Measurements from ENCODE around the gene ATP8A2.

DNA sequence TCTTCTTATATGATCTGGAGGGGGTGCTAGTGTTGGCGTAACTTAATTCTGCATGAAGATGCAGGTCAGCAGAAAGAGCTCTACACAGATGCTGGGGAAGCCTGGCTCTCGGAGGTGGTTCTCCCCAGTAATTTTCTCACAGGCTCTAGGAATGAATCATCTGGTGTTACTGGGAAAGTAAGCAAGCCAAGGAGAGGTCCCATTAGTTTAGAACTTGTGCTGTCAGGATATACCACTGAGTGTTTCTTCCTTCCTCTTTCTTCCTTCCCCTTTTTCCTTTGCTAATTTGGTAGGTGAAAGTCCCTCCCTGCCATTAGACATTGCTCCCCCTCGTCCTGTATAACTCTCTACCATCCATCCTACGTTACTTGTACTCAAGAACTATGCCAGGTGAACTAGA lies 68.3 kb downstream of the ATP8A2 start:
- TF ChIP-seq, protein P1, sequence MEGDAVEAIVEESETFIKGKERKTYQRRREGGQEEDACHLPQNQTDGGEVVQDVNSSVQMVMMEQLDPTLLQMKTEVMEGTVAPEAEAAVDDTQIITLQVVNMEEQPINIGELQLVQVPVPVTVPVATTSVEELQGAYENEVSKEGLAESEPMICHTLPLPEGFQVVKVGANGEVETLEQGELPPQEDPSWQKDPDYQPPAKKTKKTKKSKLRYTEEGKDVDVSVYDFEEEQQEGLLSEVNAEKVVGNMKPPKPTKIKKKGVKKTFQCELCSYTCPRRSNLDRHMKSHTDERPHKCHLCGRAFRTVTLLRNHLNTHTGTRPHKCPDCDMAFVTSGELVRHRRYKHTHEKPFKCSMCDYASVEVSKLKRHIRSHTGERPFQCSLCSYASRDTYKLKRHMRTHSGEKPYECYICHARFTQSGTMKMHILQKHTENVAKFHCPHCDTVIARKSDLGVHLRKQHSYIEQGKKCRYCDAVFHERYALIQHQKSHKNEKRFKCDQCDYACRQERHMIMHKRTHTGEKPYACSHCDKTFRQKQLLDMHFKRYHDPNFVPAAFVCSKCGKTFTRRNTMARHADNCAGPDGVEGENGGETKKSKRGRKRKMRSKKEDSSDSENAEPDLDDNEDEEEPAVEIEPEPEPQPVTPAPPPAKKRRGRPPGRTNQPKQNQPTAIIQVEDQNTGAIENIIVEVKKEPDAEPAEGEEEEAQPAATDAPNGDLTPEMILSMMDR (IDR thresholded peaks at IDR 0.05): no peak
- no peak for TF ChIP-seq POLR2A (IDR thresholded peaks at IDR 0.05)
